GM10248 (cell line): ENCODE results near the gene APOLD1.
"Not testable (repeated sequence)": the region's sequence is repeated elsewhere in the genome, so short reads cannot be mapped to it uniquely, and the experiment has no call there.

ENCODE experiments used
- CTCF ChIA-PET: fragments of 300-600 bp; sonication (Branson Sonifier 250); formaldehyde crosslinking; extraction: SDS; loops from one replicate; lab custom pipeline; 2021; ENCODE audit warnings: antibody characterized with exemption; lab: Yijun Ruan, JAX
- POLR2A ChIA-PET: fragments of 350-650 bp; sonication (Branson Sonifier 250); formaldehyde crosslinking; extraction: SDS; loops from one replicate; lab custom pipeline; 2020; ENCODE audit warnings: antibody characterized with exemption; lab: Yijun Ruan, JAX
- DNase-seq: peaks from one replicate; pipeline ENCODE4 v3.0.0; 2012; ENCODE audit errors: extremely low spot score
- CTCF ChIP-seq: IDR thresholded peaks from 2 replicates; pipeline ENCODE4 v1.5.1; 2012; ENCODE audit warnings: mild to moderate bottlenecking, low read depth; ENCODE audit errors: extremely low read depth, missing control alignments, control extremely low read depth

APOLD1 gene

GRCh38 chr12:12797794-12798152 is 12.3 kb downstream of the APOLD1 start:
- DNase-seq: no peak
- POLR2A ChIA-PET: no interaction called here

GRCh38 chr12:12798480-12798879 is 13.0 kb downstream of the APOLD1 start:
- ChIA-PET POLR2A (no interaction called here), CTCF (interaction anchor here (0.7 to 3.6 kb wide), 3 partner anchors 9 to 17 kb away, joined by 3 to 18 read pairs (median 11); no protein-coding TSS in a partner anchor)
- no peak for DNase-seq
- no peak for TF ChIP-seq CTCF

More at GRCh38 chr12:12797794-12798152, 12.3 kb downstream of the APOLD1 start:
- no peak for TF ChIP-seq CTCF
- CTCF ChIA-PET: interaction anchor here (0.7 to 3.6 kb wide), 5 partner anchors 8 to 17 kb away, joined by 3 to 18 read pairs (median 4); no protein-coding TSS in a partner anchor

GRCh38 chr12:12799163-12799920 is 13.9 kb downstream of the APOLD1 start:
- DNase-seq: no peak
- ChIA-PET CTCF (interaction anchor here (2.3 to 7.1 kb wide), 3 partner anchors 10 to 12 kb away, joined by 11 to 70 read pairs (median 18); no protein-coding TSS in a partner anchor), POLR2A (no interaction called here)
- TF ChIP-seq CTCF: no peak

- DNase-seq: no peak
- no peak for TF ChIP-seq CTCF
- ChIA-PET CTCF (interaction anchor here (1.0 to 7.1 kb wide), 3 partner anchors 12 to 13 kb away, joined by 3 to 70 read pairs (median 5); partner anchors contain the start of gene DDX47), POLR2A (interaction anchor here (0.7 kb wide), 1 partner anchor 91 kb away, joined by 3 read pairs; the partner anchor contains the start of gene GPRC5A)
These were observed 15.1 kb downstream of the APOLD1 start for GRCh38 chr12:12800406-12801180.

GRCh38 chr12:12801656-12802055 is 16.2 kb downstream of the APOLD1 start:
- CTCF ChIA-PET: interaction anchor here (1.0 to 7.1 kb wide), 4 partner anchors 9 to 13 kb away, joined by 3 to 70 read pairs (median 8); partner anchors contain the start of gene DDX47
- POLR2A ChIA-PET, DNase-seq: not testable (repeated sequence)

GRCh38 chr12:12803186-12803585 is 17.7 kb downstream of the APOLD1 start:
- no peak for TF ChIP-seq CTCF
- ChIA-PET POLR2A (no interaction called here), CTCF (interaction anchor here (0.8 to 7.1 kb wide), 5 partner anchors 10 to 66 kb away, joined by 3 to 70 read pairs (median 10); partner anchors contain the start of gene DDX47)
- DNase-seq: peak; percentile 68
